ENCODE results near the gene CHN2.
A peak's percentile ranks its signal among the peaks of the same experiment; 100 is the strongest.

CHN2 gene

GRCh38 chr7:29331163-29331562 is 136.6 kb downstream of the CHN2 start:
- Histone ChIP-seq H4K8ac (ENCODE audit: low read depth, low read length) (no peak overlapping the region), H3K56ac (ENCODE audit: low read length) (no peak overlapping the region), H3K36me3 (ENCODE audit: control insufficient read depth, insufficient read depth, low read length) (no peaks in the 10 kb centered on the region), H3K4me1 (ENCODE audit: control insufficient read depth, low read depth, low read length) (no peaks in the 10 kb centered on the region), H3K4ac (ENCODE audit: low read depth, low read length) (no peak overlapping the region), H4K5ac (ENCODE audit: low read length) (no peak overlapping the region), H3K27ac (ENCODE audit: low read depth, low read length) (no peak overlapping the region), H3K4me2 (ENCODE audit: low read length) (no peak overlapping the region), H3K27me3 (ENCODE audit: insufficient read depth, low read length, poor library complexity) (no peaks in the 10 kb centered on the region), H2BK15ac (replicated peaks; ENCODE audit: low read depth) (no peak overlapping the region), H3K79me2 (ENCODE audit: control insufficient read depth, insufficient read depth, low read length) (no peaks in the 10 kb centered on the region), H3K23ac (ENCODE audit: low read length) (no peak overlapping the region), H2BK5ac (ENCODE audit: low read length) (no peak overlapping the region), H3K4me3 (ENCODE audit: low read length) (no peak overlapping the region), H3K18ac (ENCODE audit: low read length) (no peak overlapping the region), H2BK120ac (ENCODE audit: low read depth, low read length) (no peak overlapping the region), H3K9ac (ENCODE audit: low read length) (no peak overlapping the region), H2AK5ac (ENCODE audit: low read length) (no peak overlapping the region), H3K79me1 (ENCODE audit: low read length) (no peaks in the 10 kb centered on the region)
- no CpG with 5 or more reads among the region's 7 CpGs for WGBS (ENCODE audit: extremely low coverage, insufficient coverage, low lambda C conversion rate)
- DNase-seq = no peak

GRCh38 chr7:29332042-29332811 is 137.7 kb downstream of the CHN2 start:
- no peak for DNase-seq
- Histone ChIP-seq H2BK5ac (ENCODE audit: low read length) (no peak overlapping the region), H3K4me2 (ENCODE audit: low read length) (no peak overlapping the region), H3K4me1 (ENCODE audit: control insufficient read depth, low read depth, low read length) (no peaks in the 10 kb centered on the region), H3K4me3 (ENCODE audit: low read length) (no peak overlapping the region), H4K8ac (ENCODE audit: low read depth, low read length) (no peak overlapping the region), H3K18ac (ENCODE audit: low read length) (no peak overlapping the region), H3K23ac (ENCODE audit: low read length) (no peak overlapping the region), H3K27ac (ENCODE audit: low read depth, low read length) (no peak overlapping the region), H3K79me2 (ENCODE audit: control insufficient read depth, insufficient read depth, low read length) (no peaks in the 10 kb centered on the region), H3K4ac (ENCODE audit: low read depth, low read length) (no peak overlapping the region), H3K56ac (ENCODE audit: low read length) (no peak overlapping the region), H2BK15ac (replicated peaks; ENCODE audit: low read depth) (no peak overlapping the region), H2AK5ac (ENCODE audit: low read length) (no peak overlapping the region), H2BK120ac (ENCODE audit: low read depth, low read length) (no peak overlapping the region), H3K9ac (ENCODE audit: low read length) (no peak overlapping the region), H4K5ac (ENCODE audit: low read length) (no peak overlapping the region), H3K27me3 (ENCODE audit: insufficient read depth, low read length, poor library complexity) (no peaks in the 10 kb centered on the region), H3K36me3 (ENCODE audit: control insufficient read depth, insufficient read depth, low read length) (no peaks in the 10 kb centered on the region), H3K79me1 (ENCODE audit: low read length) (no peaks in the 10 kb centered on the region)
- no CpG with 5 or more reads among the region's 14 CpGs for WGBS (ENCODE audit: extremely low coverage, insufficient coverage, low lambda C conversion rate)

GRCh38 chr7:29332875-29333855 is 138.6 kb downstream of the CHN2 start:
- Histone ChIP-seq H3K4ac (ENCODE audit: low read depth, low read length) (no peak overlapping the region), H3K9ac (ENCODE audit: low read length) (no peak overlapping the region), H2BK15ac (replicated peaks; ENCODE audit: low read depth) (no peak overlapping the region), H4K8ac (ENCODE audit: low read depth, low read length) (no peak overlapping the region), H2BK120ac (ENCODE audit: low read depth, low read length) (no peak overlapping the region), H3K4me2 (ENCODE audit: low read length) (no peak overlapping the region), H3K27me3 (ENCODE audit: insufficient read depth, low read length, poor library complexity) (no peaks in the 10 kb centered on the region), H3K79me2 (ENCODE audit: control insufficient read depth, insufficient read depth, low read length) (no peaks in the 10 kb centered on the region), H3K4me3 (ENCODE audit: low read length) (no peak overlapping the region), H3K27ac (ENCODE audit: low read depth, low read length) (no peak overlapping the region), H4K5ac (ENCODE audit: low read length) (no peak overlapping the region), H3K18ac (ENCODE audit: low read length) (no peak overlapping the region), H3K4me1 (ENCODE audit: control insufficient read depth, low read depth, low read length) (peaks cover 3% of the 10 kb centered on the region), H3K36me3 (ENCODE audit: control insufficient read depth, insufficient read depth, low read length) (no peaks in the 10 kb centered on the region), H2BK5ac (ENCODE audit: low read length) (no peak overlapping the region), H3K23ac (ENCODE audit: low read length) (no peak overlapping the region), H3K79me1 (ENCODE audit: low read length) (no peaks in the 10 kb centered on the region), H2AK5ac (ENCODE audit: low read length) (no peak overlapping the region), H3K56ac (ENCODE audit: low read length) (no peak overlapping the region)
- DNase-seq = no peak
- WGBS (ENCODE audit: extremely low coverage, insufficient coverage, low lambda C conversion rate) = no CpG with 5 or more reads among the region's 14 CpGs

GRCh38 chr7:29335188-29336083 is 140.9 kb downstream of the CHN2 start:
- no peak overlapping the region for H3K56ac ChIP-seq (ENCODE audit: low read length)
- H2AK5ac ChIP-seq (ENCODE audit: low read length) = no peak overlapping the region
- H3K79me2 ChIP-seq (ENCODE audit: control insufficient read depth, insufficient read depth, low read length) = no peaks in the 10 kb centered on the region
- H3K4ac ChIP-seq (ENCODE audit: low read depth, low read length) = no peak overlapping the region
- no peak for DNase-seq
- H4K8ac ChIP-seq (ENCODE audit: low read depth, low read length) = no peak overlapping the region
- H4K5ac ChIP-seq (ENCODE audit: low read length) = no peak overlapping the region
- H2BK120ac ChIP-seq (ENCODE audit: low read depth, low read length) = no peak overlapping the region
- peaks cover 3% of the 10 kb centered on the region for H3K4me1 ChIP-seq (ENCODE audit: control insufficient read depth, low read depth, low read length)
- no peak overlapping the region for H3K27ac ChIP-seq (ENCODE audit: low read depth, low read length)
- no peak overlapping the region for H3K9ac ChIP-seq (ENCODE audit: low read length)
- no peak overlapping the region for H3K18ac ChIP-seq (ENCODE audit: low read length)
- no peak overlapping the region for H2BK15ac ChIP-seq (replicated peaks; ENCODE audit: low read depth)
- no peaks in the 10 kb centered on the region for H3K79me1 ChIP-seq (ENCODE audit: low read length)
- no peaks in the 10 kb centered on the region for H3K27me3 ChIP-seq (ENCODE audit: insufficient read depth, low read length, poor library complexity)
- H3K4me2 ChIP-seq (ENCODE audit: low read length) = no peak overlapping the region
- H3K23ac ChIP-seq (ENCODE audit: low read length) = no peak overlapping the region
- no peaks in the 10 kb centered on the region for H3K36me3 ChIP-seq (ENCODE audit: control insufficient read depth, insufficient read depth, low read length)
- no peak overlapping the region for H2BK5ac ChIP-seq (ENCODE audit: low read length)
- no CpG with 5 or more reads among the region's 6 CpGs for WGBS (ENCODE audit: extremely low coverage, insufficient coverage, low lambda C conversion rate)
- H3K4me3 ChIP-seq (ENCODE audit: low read length) = no peak overlapping the region

- DNase-seq = peak; percentile 22
- no peak overlapping the region for H3K27ac ChIP-seq (ENCODE audit: low read depth, low read length)
Observed at GRCh38 chr7:29337546-29338116, 143.1 kb downstream of the CHN2 start.

More at GRCh38 chr7:29337546-29338116, 143.1 kb downstream of the CHN2 start:
- H2AK5ac ChIP-seq (ENCODE audit: low read length) = no peak overlapping the region
- H3K79me2 ChIP-seq (ENCODE audit: control insufficient read depth, insufficient read depth, low read length) = no peaks in the 10 kb centered on the region
- H3K27me3 ChIP-seq (ENCODE audit: insufficient read depth, low read length, poor library complexity) = no peaks in the 10 kb centered on the region
- H3K23ac ChIP-seq (ENCODE audit: low read length) = no peak overlapping the region
- no peak overlapping the region for H2BK5ac ChIP-seq (ENCODE audit: low read length)
- H3K4me3 ChIP-seq (ENCODE audit: low read length) = no peak overlapping the region
- H2BK15ac ChIP-seq (replicated peaks; ENCODE audit: low read depth) = no peak overlapping the region
- no peak overlapping the region for H3K18ac ChIP-seq (ENCODE audit: low read length)
- no peak overlapping the region for H4K8ac ChIP-seq (ENCODE audit: low read depth, low read length)
- peaks cover 3% of the 10 kb centered on the region for H3K4me1 ChIP-seq (ENCODE audit: control insufficient read depth, low read depth, low read length)
- no peak overlapping the region for H3K9ac ChIP-seq (ENCODE audit: low read length)
- no CpG with 5 or more reads among the region's 4 CpGs for WGBS (ENCODE audit: extremely low coverage, insufficient coverage, low lambda C conversion rate)
- no peak overlapping the region for H3K4ac ChIP-seq (ENCODE audit: low read depth, low read length)
- no peak overlapping the region for H3K4me2 ChIP-seq (ENCODE audit: low read length)
- no peaks in the 10 kb centered on the region for H3K36me3 ChIP-seq (ENCODE audit: control insufficient read depth, insufficient read depth, low read length)
- H3K79me1 ChIP-seq (ENCODE audit: low read length) = no peaks in the 10 kb centered on the region
- no peak overlapping the region for H4K5ac ChIP-seq (ENCODE audit: low read length)
- H3K56ac ChIP-seq (ENCODE audit: low read length) = no peak overlapping the region
- no peak overlapping the region for H2BK120ac ChIP-seq (ENCODE audit: low read depth, low read length)

All from mesendoderm (in vitro differentiated cells).